Body of pancreas (tissue), 4 donors: Measurements from ENCODE around the gene PRXL2A. TPM values are rescaled to one million over a fixed set of nuclear protein-coding genes. Genes with fewer than 3 reads are reported as not detected.

ENCODE experiments used
- ATAC-seq: fragments of 150-250 bp; one replicate; pipeline ENCODE4 v1.9.1; 2016
- DNase-seq, 4 donors: peaks; one replicate each; pipeline ENCODE4 v3.0.0-alpha.2; 2019
- H3K27ac ChIP-seq, 4 donors: fragments of 200-600 bp; sonication (generic); 1 replicate in 3 of 4; 2 replicates in 1 of 4; pipeline versions ENCODE4 v1.5.1 to v1.6.1; 2016 to 2019; ENCODE audit warnings: mild to moderate bottlenecking in 1 of 4, mixed read lengths in 1 of 4, moderate library complexity in 1 of 4
- H3K27me3 ChIP-seq, 2 donors: fragments of 200-600 bp; sonication (generic); one replicate each; pipeline ENCODE4 v1.6.0; 2016; ENCODE audit warnings: mild to moderate bottlenecking in 1 of 2
- H3K36me3 ChIP-seq, 2 donors: fragments of 200-600 bp; sonication (generic); replicated peaks in 1 of 2; 2 replicates each; pipeline ENCODE4 v1.5.1; 2016; ENCODE audit warnings: low read depth in 2 of 2; ENCODE audit not compliant: insufficient read depth in 1 of 2
- H3K4me1 ChIP-seq: fragments of 200-600 bp; sonication (generic); one replicate; pipeline ENCODE4 v1.6.0; 2016
- H3K4me3 ChIP-seq, 2 donors: fragments of 200-600 bp; sonication (generic); 1 replicate in 1 of 2; 2 replicates in 1 of 2; pipeline ENCODE4 v1.5.1; 2016 to 2019
- H3K9me3 ChIP-seq, 3 donors: fragments of 200-600 bp; sonication (generic); 1 replicate in 2 of 3; 2 replicates in 1 of 3; pipeline ENCODE4 v1.5.1; 2016
- CTCF ChIP-seq, 7 experiments: fragments of 450-650 bp in 4 of 7; fragments of 200-600 bp in 3 of 7; sonication (generic) in 3 of 7; IDR thresholded peaks; one replicate each; pipeline ENCODE4 v1.5.1; 2016 to 2019; ENCODE audit warnings: antibody characterized with exemption in 7 of 7
- POLR2A ChIP-seq, 3 donors: fragments of 450-650 bp; IDR thresholded peaks; one replicate each; pipeline ENCODE4 v1.6.1; 2016; ENCODE audit warnings: antibody characterized with exemption in 3 of 3, mild to moderate bottlenecking in 2 of 3
- WGBS, 2 donors: methylation state at CpG; one replicate each; pipeline ENCODE4 v1.1.5; 2017; 5-methylcytosine and 5-hydroxymethylcytosine counted together
- intact Hi-C: fragments of 100-400 bp; cut with DNase I; formaldehyde crosslinking; loops from one replicate; pipeline ENCODE4 v1.15.1; 2023
- total RNA-seq, 2 donors: library from RNA; depleted of rRNA; stranded (reverse); fragments of >200 nt; gene quantifications; one replicate each; pipeline ENCODE4 v1.1.0, GENCODE V29; 2016

The PRXL2A gene
- total RNA-seq, 2 donors from 2014 or later = 40.7 to 110 TPM

GRCh38 chr10:80405035-80405434, 3.3 kb upstream of the PRXL2A start:
- no peak overlapping the region for H3K27ac ChIP-seq

GRCh38 chr10:80405626-80406025, 2.7 kb upstream of the PRXL2A start:
- TF ChIP-seq POLR2A (IDR thresholded peaks at IDR 0.05) = no peak
- TF ChIP-seq CTCF (IDR thresholded peaks at IDR 0.05) = no peak
- no peak overlapping the region for H3K27ac ChIP-seq

More at GRCh38 chr10:80405035-80405434, 3.3 kb upstream of the PRXL2A start:
- Histone ChIP-seq H3K9me3 (no peaks in the 10 kb centered on the region), H3K36me3 (no peaks in the 10 kb centered on the region), H3K4me3 (no peak overlapping the region), H3K4me1 (peaks cover 20% of the 10 kb centered on the region), H3K27me3 (no peaks in the 10 kb centered on the region)
- ATAC-seq = no peak
- no peak for DNase-seq
- 83 to 88% methylated on average over 1 of the region's 1 CpG for WGBS, 2 donors
- intact Hi-C loops = no loop called here
- TF ChIP-seq POLR2A (IDR thresholded peaks at IDR 0.05) (no peak), CTCF (IDR thresholded peaks at IDR 0.05) (no peak)

GRCh38 chr10:80406204-80406603, 2.1 kb upstream of the PRXL2A start:
- peaks cover 28% of the 10 kb centered on the region for H3K4me1 ChIP-seq
- TF ChIP-seq CTCF (IDR thresholded peaks at IDR 0.05) (no peak), POLR2A (IDR thresholded peaks at IDR 0.05) (no peak)
- no peaks in the 10 kb centered on the region for H3K9me3 ChIP-seq
- intact Hi-C loops = no loop called here
- no peak overlapping the region for H3K4me3 ChIP-seq
- no peaks in the 10 kb centered on the region for H3K27me3 ChIP-seq
- no peak for ATAC-seq
- no peaks in the 10 kb centered on the region for H3K36me3 ChIP-seq
- no peak overlapping the region for H3K27ac ChIP-seq
- no peak for DNase-seq
- 58 to 69% methylated on average over 4 of the region's 4 CpGs for WGBS, 2 donors

More at GRCh38 chr10:80405626-80406025, 2.7 kb upstream of the PRXL2A start:
- H3K9me3 ChIP-seq = no peaks in the 10 kb centered on the region
- H3K4me3 ChIP-seq = no peak overlapping the region
- intact Hi-C loops = no loop called here
- no peaks in the 10 kb centered on the region for H3K36me3 ChIP-seq
- H3K4me1 ChIP-seq = peaks cover 23% of the 10 kb centered on the region
- ATAC-seq (no peak), DNase-seq (no peak)
- no peaks in the 10 kb centered on the region for H3K27me3 ChIP-seq
- WGBS, 2 donors = 77 to 80% methylated on average over 4 of the region's 4 CpGs

- H3K9me3 ChIP-seq = no peaks in the 10 kb centered on the region
- peak overlapping the region in 3 of 4 donors; percentile 79 to 83 (median 81) for H3K27ac ChIP-seq
- intact Hi-C loops = no loop called here
- H3K27me3 ChIP-seq = no peaks in the 10 kb centered on the region
- DNase-seq (peak; percentile 15 to 51 (median 30)), ATAC-seq (peak; percentile 67)
- no peak for TF ChIP-seq POLR2A (IDR thresholded peaks at IDR 0.05)
- no peak for TF ChIP-seq CTCF (IDR thresholded peaks at IDR 0.05)
- H3K4me3 ChIP-seq = peak overlapping the region; percentile 64 to 90
- no peaks in the 10 kb centered on the region for H3K36me3 ChIP-seq
- H3K4me1 ChIP-seq = peaks cover 31% of the 10 kb centered on the region
- WGBS, 2 donors = 2 to 10% methylated on average over 13 to 16 of the region's 16 CpGs
These were observed 524 bp upstream of the PRXL2A start for GRCh38 chr10:80407812-80408241.

GRCh38 chr10:80409121-80409520, 770 bp downstream of the PRXL2A start:
- intact Hi-C loops = no loop called here
- ATAC-seq = no peak
- whole genome bisulfite sequencing, 2 donors = 31 to 33% methylated on average over 12 of the region's 12 CpGs
- TF ChIP-seq CTCF (IDR thresholded peaks at IDR 0.05) (no peak), POLR2A (IDR thresholded peaks at IDR 0.05) (no peak)
- Histone ChIP-seq H3K4me1 (peaks cover 38% of the 10 kb centered on the region), H3K27ac (peak overlapping the region; percentile 69 to 83 (median 80)), H3K27me3 (no peaks in the 10 kb centered on the region), H3K36me3 (no peaks in the 10 kb centered on the region), H3K4me3 (peak overlapping the region; percentile 64 to 90), H3K9me3 (no peaks in the 10 kb centered on the region)
- DNase-seq = no peak
